Coronary artery (tissue), 2 donors: ENCODE measurements around the gene LAMA1.

Experiments
- DNase-seq: peaks from one replicate; pipeline ENCODE4 v3.0.0-alpha.2; 2017; ENCODE audit warnings: low spot score
- H3K27ac ChIP-seq, 2 donors: fragments of 200-600 bp; sonication (generic); one replicate each; pipeline ENCODE4 v1.5.1; 2016 to 2019
- H3K4me3 ChIP-seq: fragments of 200-600 bp; sonication (generic); 2 replicates; pipeline ENCODE4 v1.5.1; 2016; ENCODE audit warnings: mild to moderate bottlenecking, moderate library complexity
- TF ChIP-seq, protein P1 (sequence below): fragments of 200-600 bp; sonication (generic); IDR thresholded peaks from one replicate; pipeline ENCODE4 v1.5.1; 2019; ENCODE audit warnings: antibody characterized with exemption

LAMA1 gene

DNA sequence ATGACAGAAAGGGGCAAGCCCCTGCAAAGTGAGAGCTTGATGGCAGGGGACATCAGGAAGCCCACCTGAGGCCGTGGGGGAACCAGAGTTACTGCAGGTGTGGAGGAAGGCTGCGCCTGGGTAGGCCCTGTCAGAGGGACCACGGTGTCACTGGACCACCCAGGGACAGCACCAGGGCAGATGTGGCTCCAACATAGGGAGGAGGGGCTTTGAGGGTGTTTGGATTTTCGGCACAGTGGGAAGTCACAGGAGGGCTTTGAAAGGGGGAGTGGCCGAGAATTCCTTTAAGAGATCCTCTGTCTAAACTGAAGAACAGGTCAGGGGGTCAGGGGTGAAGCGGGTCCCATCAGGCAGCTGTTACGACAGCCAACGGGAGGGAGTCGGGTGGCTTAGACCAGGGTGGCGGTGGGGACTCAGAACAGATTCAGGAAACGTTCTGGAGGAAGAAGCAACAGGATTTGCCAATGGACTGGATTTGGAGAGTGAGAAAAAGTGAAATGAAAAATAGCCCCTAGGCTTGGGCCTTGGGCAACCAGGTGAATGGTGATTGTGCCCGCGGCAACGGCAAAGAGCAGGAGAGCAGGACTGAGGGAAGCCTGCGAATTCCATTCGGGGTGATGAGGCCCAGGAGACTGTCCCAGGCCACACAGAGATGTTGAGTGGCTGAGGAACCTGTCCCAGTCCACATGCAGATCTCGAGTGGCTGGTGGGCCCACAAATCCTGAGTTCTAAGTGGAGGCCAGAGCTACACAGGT, 166.1 kb downstream of the LAMA1 start:
- Histone ChIP-seq H3K4me3 (no peak overlapping the region), H3K27ac (no peak overlapping the region)
- DNase-seq: no peak
- TF ChIP-seq, protein P1, sequence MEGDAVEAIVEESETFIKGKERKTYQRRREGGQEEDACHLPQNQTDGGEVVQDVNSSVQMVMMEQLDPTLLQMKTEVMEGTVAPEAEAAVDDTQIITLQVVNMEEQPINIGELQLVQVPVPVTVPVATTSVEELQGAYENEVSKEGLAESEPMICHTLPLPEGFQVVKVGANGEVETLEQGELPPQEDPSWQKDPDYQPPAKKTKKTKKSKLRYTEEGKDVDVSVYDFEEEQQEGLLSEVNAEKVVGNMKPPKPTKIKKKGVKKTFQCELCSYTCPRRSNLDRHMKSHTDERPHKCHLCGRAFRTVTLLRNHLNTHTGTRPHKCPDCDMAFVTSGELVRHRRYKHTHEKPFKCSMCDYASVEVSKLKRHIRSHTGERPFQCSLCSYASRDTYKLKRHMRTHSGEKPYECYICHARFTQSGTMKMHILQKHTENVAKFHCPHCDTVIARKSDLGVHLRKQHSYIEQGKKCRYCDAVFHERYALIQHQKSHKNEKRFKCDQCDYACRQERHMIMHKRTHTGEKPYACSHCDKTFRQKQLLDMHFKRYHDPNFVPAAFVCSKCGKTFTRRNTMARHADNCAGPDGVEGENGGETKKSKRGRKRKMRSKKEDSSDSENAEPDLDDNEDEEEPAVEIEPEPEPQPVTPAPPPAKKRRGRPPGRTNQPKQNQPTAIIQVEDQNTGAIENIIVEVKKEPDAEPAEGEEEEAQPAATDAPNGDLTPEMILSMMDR: no peak

DNA sequence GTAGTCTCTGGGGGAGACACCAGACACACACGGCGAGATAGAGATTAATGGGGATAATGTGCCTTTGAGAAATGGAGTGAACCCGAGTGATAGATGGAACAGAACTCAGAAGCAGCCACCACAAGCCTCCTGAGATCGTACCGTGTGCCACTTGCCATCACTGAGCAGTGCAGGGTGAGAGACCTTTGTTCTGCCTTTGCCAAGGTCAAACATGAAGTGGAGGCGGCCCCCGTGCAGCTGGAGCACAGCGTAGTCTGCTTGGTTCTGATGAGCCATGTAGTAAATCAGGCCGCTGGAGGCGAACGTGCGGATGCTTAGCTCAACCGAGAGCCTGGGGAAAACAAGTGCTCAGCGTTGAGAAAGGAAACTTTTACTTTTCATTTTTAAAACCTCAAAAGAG, 167.0 kb downstream of the LAMA1 start:
- TF ChIP-seq, protein P1: no peak
- DNase-seq: no peak
- Histone ChIP-seq H3K27ac (no peak overlapping the region), H3K4me3 (no peak overlapping the region)

DNA sequence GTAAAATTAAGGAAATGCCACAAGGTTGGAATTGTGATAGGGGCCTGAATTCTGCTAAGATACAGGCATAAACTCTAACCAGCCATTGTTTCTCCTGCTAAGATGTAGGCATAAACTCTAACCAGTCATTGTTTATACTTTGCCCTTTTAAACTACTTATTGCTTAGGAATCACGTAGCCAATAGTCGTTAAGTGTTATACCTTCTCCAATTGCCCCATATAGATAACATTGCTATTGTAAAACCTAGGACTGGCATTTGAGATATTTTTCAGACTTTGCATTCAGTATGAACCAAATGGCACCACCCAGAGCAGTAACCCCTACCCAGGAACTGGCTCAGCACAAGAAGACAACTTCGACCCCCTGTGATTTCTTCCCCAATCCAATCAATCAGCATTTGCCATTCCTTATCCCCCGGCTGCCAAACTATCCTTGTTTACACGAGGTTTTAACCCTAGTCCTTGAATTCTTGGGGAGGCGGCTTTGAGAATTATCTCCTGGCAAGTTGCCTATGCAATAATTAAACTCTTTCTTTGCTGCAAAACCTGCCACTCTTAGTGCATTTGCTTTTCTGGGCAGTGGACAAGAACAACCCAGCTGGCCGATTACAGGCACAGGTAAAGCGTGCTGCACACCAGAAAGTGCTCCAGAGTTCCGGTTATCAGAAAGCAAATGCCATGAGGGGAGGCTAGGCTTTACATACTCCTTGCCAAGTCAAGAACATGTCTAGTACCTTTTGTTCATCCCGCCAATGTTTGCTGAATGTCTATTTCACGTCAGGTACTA, 167.6 kb downstream of the LAMA1 start:
- no peak overlapping the region for H3K4me3 ChIP-seq
- no peak overlapping the region for H3K27ac ChIP-seq
- TF ChIP-seq, protein P1: no peak
- no peak for DNase-seq

DNA sequence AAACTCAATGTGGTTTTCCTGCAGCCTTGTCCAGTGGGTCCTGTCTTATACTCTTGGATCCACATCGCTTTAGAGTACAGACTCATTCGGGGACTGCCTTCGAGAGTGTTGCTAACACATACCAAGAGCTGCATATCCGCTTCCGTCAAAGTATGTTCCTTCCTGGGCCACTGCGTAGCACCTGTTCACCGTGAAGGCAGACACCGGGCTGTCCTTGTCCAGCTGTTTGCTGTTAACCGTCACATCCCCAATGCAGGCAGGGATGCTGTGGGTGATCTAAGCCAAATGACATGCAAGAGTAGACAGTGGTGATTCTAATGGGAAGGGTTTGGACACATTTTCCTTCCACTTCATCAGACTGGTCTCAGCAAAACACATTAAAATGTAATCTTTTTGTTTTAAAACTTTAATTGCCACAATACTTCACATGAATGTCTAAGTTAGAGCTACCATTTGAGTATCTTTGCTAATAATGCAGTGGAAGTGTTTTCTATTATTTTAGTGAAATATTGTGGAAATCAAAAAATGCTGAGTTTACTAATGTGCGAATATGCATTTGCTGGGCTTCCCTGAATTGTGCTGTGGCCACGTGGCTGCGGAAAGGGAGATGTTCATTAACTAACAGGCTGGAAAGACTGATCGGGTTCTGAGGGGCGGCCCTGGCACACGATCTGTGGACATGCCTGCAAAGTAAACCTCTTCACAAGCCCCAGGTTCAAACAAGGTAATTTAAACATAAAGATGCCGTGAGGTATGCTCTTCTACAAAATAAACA, 169.1 kb downstream of the LAMA1 start:
- no peak for DNase-seq
- H3K4me3 ChIP-seq: no peak overlapping the region
- TF ChIP-seq, protein P1: no peak
- H3K27ac ChIP-seq: no peak overlapping the region

DNA sequence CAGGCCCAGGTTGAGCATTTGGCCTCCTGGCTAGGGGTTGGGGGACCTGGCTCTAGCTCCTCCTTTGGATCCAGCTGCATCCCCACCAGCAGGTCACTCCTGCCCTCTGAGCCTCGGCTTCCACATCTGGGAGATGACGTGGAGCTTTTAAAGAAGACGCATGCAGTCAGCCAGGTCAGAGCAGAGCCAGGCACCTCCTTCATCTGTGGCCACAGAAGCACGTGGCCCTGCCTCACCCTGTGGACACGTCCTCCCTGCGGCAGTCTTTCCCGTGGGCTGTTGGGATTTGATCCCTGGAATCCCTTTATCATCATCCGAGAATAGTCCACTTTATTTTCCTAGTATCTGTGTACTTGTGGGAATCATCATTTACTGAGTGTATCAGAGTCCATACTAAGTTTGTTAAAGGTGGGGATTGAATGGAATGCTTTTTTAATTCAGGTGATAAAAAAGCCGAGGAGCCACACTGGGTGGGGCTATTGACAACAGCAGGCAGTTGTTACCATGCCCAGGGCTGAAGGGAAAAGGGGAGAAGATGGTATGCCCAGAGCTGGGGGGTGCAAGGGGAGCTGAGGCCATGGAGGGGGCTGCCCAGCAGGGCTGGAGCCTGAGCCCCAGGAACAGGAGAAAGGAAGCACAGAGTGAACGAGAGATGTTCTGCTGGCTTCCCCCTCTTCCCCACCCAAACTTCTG, 170.1 kb downstream of the LAMA1 start:
- H3K4me3 ChIP-seq: no peak overlapping the region
- no peak for DNase-seq
- TF ChIP-seq, protein P1: no peak
- no peak overlapping the region for H3K27ac ChIP-seq

DNA sequence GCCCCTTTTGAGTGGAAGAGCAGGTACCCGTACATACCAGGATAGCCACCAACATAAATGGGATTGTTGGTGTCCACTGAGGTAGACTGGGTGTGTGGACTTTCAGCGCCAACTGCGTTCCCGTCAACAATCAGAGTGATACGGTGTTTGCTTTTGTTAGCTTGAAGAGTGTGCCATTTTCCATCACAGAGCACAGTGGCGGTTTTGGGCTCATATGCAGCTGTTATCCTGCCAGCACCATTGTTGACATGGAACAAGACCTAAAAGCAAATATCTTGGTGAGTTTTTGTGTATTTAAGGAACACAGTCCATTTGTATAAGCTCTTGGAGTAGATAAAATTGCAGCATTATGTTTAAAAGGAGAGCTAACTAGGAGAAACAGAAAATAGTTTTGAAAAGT, 174.5 kb downstream of the LAMA1 start:
- TF ChIP-seq, protein P1: no peak
- Histone ChIP-seq H3K27ac (no peak overlapping the region), H3K4me3 (no peak overlapping the region)
- DNase-seq: no peak
